Muscle layer of colon (tissue), 2 donors: ENCODE results near the gene HNRNPA0.
"Not testable (repeated sequence)": the region's sequence is repeated elsewhere in the genome, so short reads cannot be mapped to it uniquely, and the experiment has no call there.

ENCODE experiments used
- H3K27ac ChIP-seq: one replicate; pipeline ENCODE4 v1.7.0; 2013; ENCODE audit warnings: low read depth, mild to moderate bottlenecking, low read length, moderate library complexity
- H3K27me3 ChIP-seq, 2 donors: one replicate each; pipeline ENCODE4 v1.7.0; 2013; ENCODE audit warnings: low read length in 2 of 2, mild to moderate bottlenecking in 2 of 2; ENCODE audit not compliant: insufficient read depth in 2 of 2, control insufficient read depth in 1 of 2
- H3K36me3 ChIP-seq: one replicate; pipeline ENCODE4 v1.7.0; 2013; ENCODE audit warnings: mild to moderate bottlenecking, low read length; ENCODE audit not compliant: insufficient read depth
- H3K4me1 ChIP-seq: one replicate; pipeline ENCODE4 v1.7.0; 2013; ENCODE audit warnings: mild to moderate bottlenecking, low read length; ENCODE audit not compliant: insufficient read depth
- H3K4me3 ChIP-seq, 2 donors: one replicate each; pipeline ENCODE4 v1.7.0; 2013; ENCODE audit warnings: low read length in 2 of 2, low read depth in 1 of 2, mild to moderate bottlenecking in 1 of 2, moderate library complexity in 1 of 2
- H3K9ac ChIP-seq: one replicate; pipeline ENCODE4 v1.7.0; 2013; ENCODE audit warnings: low read length
- H3K9me3 ChIP-seq: one replicate; pipeline ENCODE4 v1.7.0; 2013; ENCODE audit warnings: mild to moderate bottlenecking, low read length
- donor health status: abdominal sarcoma.
- donor health status: Adenocarcinoma of cecum.

The HNRNPA0 gene

DNA sequence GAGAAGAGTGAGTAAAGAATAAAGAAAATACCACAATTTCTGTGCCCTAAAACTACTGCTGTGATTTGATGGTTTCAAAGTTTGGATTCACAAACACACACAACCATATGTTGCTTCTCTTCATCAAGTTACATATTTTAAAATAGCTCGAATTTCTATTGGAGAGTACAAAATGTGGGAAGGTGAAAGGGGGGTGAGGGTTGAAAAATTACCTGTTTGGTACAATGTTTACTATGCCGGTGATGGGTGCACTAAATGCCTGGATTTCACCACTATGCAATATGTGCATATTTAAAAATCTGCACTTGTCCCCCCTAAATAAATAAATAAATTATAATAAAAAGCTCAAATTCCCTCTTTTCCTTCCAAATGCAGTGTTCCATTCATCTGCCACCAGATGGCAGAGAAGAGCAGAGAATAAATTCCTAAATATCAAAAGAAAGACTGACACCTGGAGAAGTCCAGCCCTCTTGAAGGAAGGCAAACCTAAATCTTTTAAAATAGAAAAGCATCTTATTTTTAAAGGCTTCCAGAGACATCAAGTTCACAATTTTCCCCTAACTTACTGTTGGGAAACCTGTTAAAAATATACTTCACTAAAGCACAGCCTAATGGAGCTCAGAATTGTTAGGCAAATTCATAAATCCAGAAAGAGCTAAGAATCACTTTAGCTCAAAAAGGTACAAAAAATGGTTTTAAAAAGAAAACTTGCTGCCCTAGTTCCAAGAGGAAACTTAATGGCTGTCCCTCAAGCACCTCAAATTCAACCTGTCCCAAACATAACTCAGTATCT lies 24.8 kb upstream of the HNRNPA0 start:
- Histone ChIP-seq H3K36me3 (no peaks in the 10 kb centered on the region), H3K9me3 (no peaks in the 10 kb centered on the region), H3K9ac (no peak overlapping the region), H3K4me3 (no peak overlapping the region), H3K4me1 (no peaks in the 10 kb centered on the region), H3K27me3 (no peaks in the 10 kb centered on the region), H3K27ac (no peak overlapping the region)

DNA sequence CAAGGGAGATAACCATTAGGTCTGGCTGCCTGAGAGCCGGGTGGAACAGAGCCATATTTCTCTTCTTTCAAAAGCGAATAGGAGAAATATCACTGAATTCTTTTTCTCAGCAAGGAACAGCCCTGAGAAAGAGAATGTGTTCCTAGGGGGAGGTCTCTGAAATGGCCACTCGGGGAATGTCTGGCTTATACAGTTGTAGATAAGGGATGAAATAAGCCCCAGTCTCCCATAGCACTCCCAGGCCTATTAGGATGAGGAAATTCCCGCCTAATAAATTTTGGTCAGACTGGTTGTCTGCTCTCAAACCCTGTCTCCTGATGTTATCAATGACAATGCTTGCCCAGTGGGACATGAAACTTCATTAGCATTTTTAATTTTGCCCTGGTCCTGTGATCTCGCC lies 13.8 kb upstream of the HNRNPA0 start:
- not testable (repeated sequence) for H3K4me3 ChIP-seq, H3K4me1 ChIP-seq, H3K27me3 ChIP-seq, H3K9me3 ChIP-seq, H3K9ac ChIP-seq, H3K36me3 ChIP-seq, H3K27ac ChIP-seq

DNA sequence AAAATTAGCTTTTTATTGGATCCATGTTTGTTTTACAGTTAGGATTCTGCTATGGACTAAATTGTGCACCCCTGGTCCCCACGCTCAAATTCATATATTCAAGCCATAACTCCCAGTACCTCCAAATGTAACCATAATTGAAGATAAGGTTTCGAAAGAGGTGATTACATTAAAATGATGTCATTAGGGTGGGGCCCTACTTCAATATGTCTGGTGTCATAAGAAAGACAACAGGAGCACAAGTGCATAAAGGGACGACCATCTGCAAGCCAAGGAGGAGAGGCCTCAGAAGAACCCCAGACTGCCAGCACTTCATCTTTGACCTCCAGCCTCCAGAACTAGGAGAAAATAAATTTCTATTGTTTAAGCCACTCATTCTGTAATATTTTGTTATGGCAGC lies 7.4 kb upstream of the HNRNPA0 start:
- Histone ChIP-seq H3K36me3 (no peaks in the 10 kb centered on the region), H3K27ac (no peak overlapping the region), H3K9ac (no peak overlapping the region), H3K9me3 (no peaks in the 10 kb centered on the region), H3K4me3 (no peak overlapping the region), H3K4me1 (no peaks in the 10 kb centered on the region), H3K27me3 (no peaks in the 10 kb centered on the region)

DNA sequence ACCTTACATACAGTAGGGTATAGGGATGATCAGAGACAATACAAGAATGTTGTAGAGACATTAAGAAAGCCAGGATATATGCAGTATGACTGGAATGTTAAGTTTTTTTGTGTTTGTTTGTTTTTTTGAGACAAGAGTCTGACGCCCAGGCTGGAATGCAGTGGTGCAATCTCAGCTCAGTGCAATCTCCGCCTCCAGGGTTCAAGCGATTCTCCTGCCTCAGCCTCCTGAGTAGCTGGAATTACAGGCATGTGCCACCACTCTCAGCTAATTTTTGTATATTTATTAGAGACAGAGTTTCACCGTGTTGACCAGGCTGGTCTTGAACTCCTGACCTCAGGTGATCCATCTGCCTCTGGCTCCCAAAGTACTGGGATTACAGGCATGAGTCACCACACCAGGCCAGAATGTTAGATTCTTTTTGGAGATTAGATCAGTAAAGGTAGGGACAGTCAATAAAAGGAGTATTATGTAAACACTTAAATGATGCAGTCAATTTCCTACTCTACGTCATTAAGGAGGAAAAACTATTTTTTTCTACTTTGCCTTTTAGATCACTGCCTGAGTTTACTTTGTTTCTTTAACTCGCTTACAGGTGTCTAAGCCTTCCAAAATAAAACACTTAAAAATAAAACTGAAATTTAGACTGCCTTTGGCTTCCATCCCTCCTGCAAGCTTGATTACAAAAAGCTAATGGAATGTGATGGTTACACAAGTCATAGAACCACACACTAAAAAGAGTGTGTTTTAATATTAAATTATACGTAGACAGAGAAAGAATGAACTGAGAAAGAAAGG lies 6.8 kb upstream of the HNRNPA0 start:
- Histone ChIP-seq H3K27me3 (no peaks in the 10 kb centered on the region), H3K9me3 (no peaks in the 10 kb centered on the region), H3K36me3 (no peaks in the 10 kb centered on the region), H3K9ac (no peak overlapping the region), H3K27ac (no peak overlapping the region), H3K4me1 (no peaks in the 10 kb centered on the region), H3K4me3 (no peak overlapping the region)

DNA sequence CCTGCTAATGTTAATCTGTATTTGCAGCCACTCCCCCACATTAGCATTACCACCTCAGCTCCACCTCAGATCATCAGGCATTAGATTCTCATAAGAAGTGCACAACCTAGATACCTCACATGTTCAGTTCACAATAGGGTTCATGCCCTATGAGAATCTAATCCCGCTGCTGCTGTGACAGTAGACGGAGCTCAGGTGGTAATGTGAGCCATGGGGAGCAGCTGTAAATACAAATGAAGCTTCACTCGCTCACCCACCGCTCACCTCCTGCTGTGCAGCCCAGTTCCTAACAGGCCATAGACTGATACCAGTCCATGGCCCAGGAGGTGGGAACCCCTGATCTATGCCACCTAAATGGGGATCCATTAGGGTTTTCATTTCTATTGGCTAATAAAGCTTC lies 6.1 kb upstream of the HNRNPA0 start:
- H3K9ac ChIP-seq, result no peak overlapping the region
- H3K9me3 ChIP-seq, result no peaks in the 10 kb centered on the region
- no peak overlapping the region for H3K4me3 ChIP-seq
- H3K27me3 ChIP-seq, result no peaks in the 10 kb centered on the region
- H3K27ac ChIP-seq, result no peak overlapping the region
- peaks cover under 1% of the 10 kb centered on the region for H3K4me1 ChIP-seq
- H3K36me3 ChIP-seq, result no peaks in the 10 kb centered on the region

DNA sequence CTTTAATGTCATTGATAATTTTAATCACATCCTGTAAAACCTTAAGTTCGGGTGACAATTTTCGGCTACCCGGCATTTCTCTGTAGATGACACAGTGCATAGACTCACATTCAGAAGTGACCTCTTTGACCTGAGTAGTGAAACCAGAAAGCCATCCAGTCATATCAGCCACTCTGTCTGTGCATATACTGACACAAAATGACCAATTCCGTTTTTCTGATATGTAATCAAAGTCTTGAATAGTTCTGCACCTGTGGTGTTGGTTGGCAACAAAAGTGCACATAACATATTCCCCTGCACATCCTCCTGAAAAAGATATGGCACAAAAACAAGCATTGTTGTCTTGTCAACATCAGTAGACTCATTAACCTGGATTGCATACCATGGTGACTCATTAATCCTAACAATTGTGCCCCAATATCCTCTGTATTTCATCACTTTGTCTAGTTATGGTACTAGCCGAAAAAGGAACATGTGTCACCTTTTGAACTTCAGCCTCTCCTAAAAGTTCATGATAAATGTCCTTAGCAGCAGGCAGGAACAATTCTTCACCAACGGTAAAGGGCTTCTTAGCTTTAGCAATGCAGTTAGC lies 4.6 kb upstream of the HNRNPA0 start:
- no peak overlapping the region for H3K9ac ChIP-seq
- H3K9me3 ChIP-seq, result no peaks in the 10 kb centered on the region
- H3K36me3 ChIP-seq, result no peaks in the 10 kb centered on the region
- H3K27ac ChIP-seq, result no peak overlapping the region
- peaks cover 4% of the 10 kb centered on the region for H3K4me1 ChIP-seq
- H3K27me3 ChIP-seq, result no peaks in the 10 kb centered on the region
- no peak overlapping the region for H3K4me3 ChIP-seq

DNA sequence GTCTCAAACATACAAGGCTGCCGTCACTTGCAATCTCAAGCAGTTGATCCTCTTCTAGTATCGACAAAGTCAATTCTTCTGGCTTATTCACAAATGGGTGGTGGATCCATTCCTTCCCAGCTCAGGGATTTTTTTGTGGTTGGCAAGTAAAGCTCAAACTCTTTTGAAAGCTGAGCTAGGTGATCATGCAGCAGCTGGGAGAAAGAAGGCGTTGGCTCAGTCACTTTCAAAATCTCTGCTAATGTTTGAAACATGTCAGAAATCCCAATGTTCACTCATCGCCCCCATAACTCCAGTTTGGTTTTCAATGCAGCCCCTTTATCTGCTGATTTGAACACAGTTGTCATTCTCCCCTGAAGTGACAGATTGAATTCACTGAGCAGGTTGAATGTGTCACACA lies 4.0 kb upstream of the HNRNPA0 start:
- Histone ChIP-seq H3K36me3 (no peaks in the 10 kb centered on the region), H3K9me3 (no peaks in the 10 kb centered on the region), H3K27ac (no peak overlapping the region), H3K9ac (no peak overlapping the region), H3K27me3 (no peaks in the 10 kb centered on the region), H3K4me3 (no peak overlapping the region), H3K4me1 (peaks cover 4% of the 10 kb centered on the region)

DNA sequence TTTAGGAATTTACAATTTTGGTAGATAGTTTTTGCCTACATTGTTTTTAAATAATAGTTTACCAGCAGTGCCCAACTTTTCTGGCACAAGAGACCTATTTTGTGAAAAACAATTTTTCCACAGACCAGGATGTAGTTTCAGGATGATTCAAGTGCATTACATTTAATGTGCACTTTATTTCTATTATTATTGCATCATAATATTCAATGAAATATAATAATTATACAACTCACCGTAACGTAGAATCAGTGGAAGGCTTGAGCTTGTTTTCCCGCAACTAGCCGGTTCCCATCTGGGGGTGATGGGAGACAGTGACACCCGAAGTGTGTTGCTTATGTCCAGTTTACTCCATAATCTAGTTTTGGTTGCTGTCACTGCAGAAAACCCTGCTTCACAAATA lies 3.5 kb upstream of the HNRNPA0 start:
- no peak overlapping the region for H3K27ac ChIP-seq
- no peak overlapping the region for H3K4me3 ChIP-seq
- H3K27me3 ChIP-seq, result no peaks in the 10 kb centered on the region
- peaks cover 4% of the 10 kb centered on the region for H3K4me1 ChIP-seq
- H3K36me3 ChIP-seq, result no peaks in the 10 kb centered on the region
- no peaks in the 10 kb centered on the region for H3K9me3 ChIP-seq
- no peak overlapping the region for H3K9ac ChIP-seq

DNA sequence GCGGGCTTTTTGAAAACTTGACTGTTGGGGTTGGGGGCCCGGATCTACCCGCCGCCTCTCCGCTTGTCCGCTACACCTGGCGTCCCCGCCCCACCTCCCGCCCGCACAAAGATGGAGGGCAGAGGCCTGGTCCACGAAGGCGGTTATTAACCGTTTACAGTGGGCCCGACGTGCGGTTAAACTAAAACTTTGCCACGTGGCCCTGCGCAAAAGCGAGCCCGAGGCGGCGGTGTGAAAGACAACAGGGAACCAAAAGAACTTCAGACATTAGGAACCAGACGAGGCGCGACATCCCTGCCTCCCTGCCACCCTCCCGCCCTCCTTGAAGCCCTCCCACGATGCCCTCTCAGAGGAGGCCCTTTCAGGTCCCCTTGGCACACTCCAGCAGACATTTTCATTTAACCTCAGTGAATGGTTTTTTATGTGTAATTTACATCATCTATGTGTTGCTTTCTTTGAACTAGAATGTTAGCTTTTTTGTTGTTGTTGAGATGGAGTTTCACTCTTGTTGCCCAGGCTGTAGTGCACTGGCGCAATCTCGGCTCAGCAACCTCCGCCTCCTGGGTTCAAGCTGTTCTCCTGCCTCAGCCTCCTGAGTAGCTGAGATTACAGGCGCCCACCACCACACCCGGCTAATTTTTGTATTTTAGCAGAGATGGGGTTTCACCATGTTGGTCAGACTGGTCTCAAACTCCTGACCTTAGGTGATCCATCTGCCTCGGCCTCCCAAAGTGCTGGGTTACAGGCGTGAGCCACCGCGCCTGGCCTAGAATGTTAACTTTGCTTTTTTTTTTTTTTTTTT lies 999 bp upstream of the HNRNPA0 start:
- H3K9me3 ChIP-seq, result no peaks in the 10 kb centered on the region
- H3K9ac ChIP-seq, result no peak overlapping the region
- peak overlapping the region; percentile 90 to 97 for H3K4me3 ChIP-seq
- peaks cover 18% of the 10 kb centered on the region for H3K4me1 ChIP-seq
- no peaks in the 10 kb centered on the region for H3K36me3 ChIP-seq
- peak overlapping the region; percentile 97 for H3K27ac ChIP-seq
- no peaks in the 10 kb centered on the region for H3K27me3 ChIP-seq

DNA sequence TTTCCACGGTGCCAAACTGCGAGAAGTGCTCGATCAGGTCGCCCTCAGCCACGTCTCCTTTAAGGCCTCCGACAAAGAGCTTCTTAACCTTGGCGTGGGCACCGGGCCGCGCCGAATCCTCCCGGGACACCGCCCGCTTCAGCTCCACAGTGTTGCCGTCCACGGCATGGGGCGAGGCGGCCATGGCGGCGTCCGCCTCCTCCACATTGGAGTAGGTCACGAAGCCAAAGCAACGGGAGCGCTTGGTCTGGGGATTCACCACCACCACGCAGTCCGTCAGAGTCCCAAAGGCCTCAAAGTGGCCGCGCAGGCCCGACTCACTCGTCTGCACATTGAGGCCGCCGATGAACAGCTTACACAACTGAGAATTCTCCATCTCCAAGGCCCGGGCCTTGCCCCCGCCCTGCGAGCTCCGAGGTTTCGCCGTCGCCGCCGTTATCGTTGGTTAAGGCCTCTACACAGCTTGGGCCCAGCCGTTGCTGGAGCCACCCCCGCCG lies 424 bp downstream of the HNRNPA0 start:
- no peaks in the 10 kb centered on the region for H3K36me3 ChIP-seq
- no peaks in the 10 kb centered on the region for H3K27me3 ChIP-seq
- H3K9ac ChIP-seq, result peak overlapping the region; percentile 99
- H3K4me1 ChIP-seq, result peaks cover 18% of the 10 kb centered on the region
- peak overlapping the region; percentile 97 for H3K27ac ChIP-seq
- peak overlapping the region; percentile 90 to 97 for H3K4me3 ChIP-seq
- no peaks in the 10 kb centered on the region for H3K9me3 ChIP-seq
